Neural crest cell (in vitro differentiated cells): ENCODE measurements around the gene DDIAS. TPM values are rescaled to one million over a fixed set of nuclear protein-coding genes. Genes with fewer than 3 reads are reported as not detected.

Experiments used
- DNase-seq: peaks from one replicate; pipeline ENCODE4 v3.0.0; 2021; ENCODE audit warnings: low read depth, mixed read lengths, low spot score
- H3K27ac Mint-ChIP-seq: one replicate; pipeline ENCODE4 v1.8.0; 2021; ENCODE audit warnings: mild to moderate bottlenecking, mixed read lengths; ENCODE audit not compliant: unreplicated experiment
- H3K27me3 Mint-ChIP-seq: 2 replicates; pipeline ENCODE4 v1.8.0; 2021; ENCODE audit warnings: low read depth, mild to moderate bottlenecking, mixed read lengths
- H3K36me3 Mint-ChIP-seq: 2 replicates; pipeline ENCODE4 v1.8.0; 2021; ENCODE audit warnings: low read depth, mild to moderate bottlenecking, mixed read lengths
- H3K4me1 Mint-ChIP-seq: 2 replicates; pipeline ENCODE4 v1.8.0; 2021; ENCODE audit warnings: mixed read lengths
- H3K4me3 Mint-ChIP-seq: one replicate; pipeline ENCODE4 v1.8.0; 2021; ENCODE audit warnings: mild to moderate bottlenecking, mixed read lengths
- H3K9me3 Mint-ChIP-seq: 2 replicates; pipeline ENCODE4 v1.8.0; 2021; ENCODE audit warnings: mixed read lengths
- CTCF ChIP-seq: fragments of 200-600 bp; sonication (generic); conservative IDR thresholded peaks from 2 replicates; pipeline ENCODE4 v1.5.0; 2021; ENCODE audit warnings: antibody characterized with exemption, mild to moderate bottlenecking
- total RNA-seq: library from RNA; stranded (reverse); gene quantifications from 2 replicates; pipeline ENCODE4 v1.2.1, GENCODE V29; 2021

Gene DDIAS
- total RNA-seq, 1 donor from 2014 or later, result 23.2 TPM

GRCh38 chr11:82898241-82898640, 3.3 kb upstream of the DDIAS start:
- H3K36me3 Mint-ChIP-seq, result no peaks in the 10 kb centered on the region
- no peak overlapping the region for H3K27ac Mint-ChIP-seq
- H3K4me1 Mint-ChIP-seq, result peaks cover 33% of the 10 kb centered on the region
- TF ChIP-seq CTCF, result no peak
- H3K4me3 Mint-ChIP-seq, result peak overlapping the region; percentile 69
- H3K9me3 Mint-ChIP-seq, result no peaks in the 10 kb centered on the region
- H3K27me3 Mint-ChIP-seq, result no peaks in the 10 kb centered on the region
- no peak for DNase-seq

GRCh38 chr11:82899186-82899820, 2.2 kb upstream of the DDIAS start:
- Mint-ChIP-seq H3K4me3 (peak overlapping the region; percentile 99), H3K36me3 (no peaks in the 10 kb centered on the region), H3K4me1 (peaks cover 33% of the 10 kb centered on the region), H3K9me3 (no peaks in the 10 kb centered on the region), H3K27me3 (no peaks in the 10 kb centered on the region), H3K27ac (no peak overlapping the region)
- TF ChIP-seq CTCF, result no peak
- no peak for DNase-seq

GRCh38 chr11:82899957-82900276, 1.6 kb upstream of the DDIAS start:
- H3K27me3 Mint-ChIP-seq, result no peaks in the 10 kb centered on the region
- H3K4me1 Mint-ChIP-seq, result peaks cover 33% of the 10 kb centered on the region
- DNase-seq, result no peak
- no peak for TF ChIP-seq CTCF
- H3K9me3 Mint-ChIP-seq, result no peaks in the 10 kb centered on the region
- no peaks in the 10 kb centered on the region for H3K36me3 Mint-ChIP-seq
- peak overlapping the region; percentile 99 for H3K4me3 Mint-ChIP-seq
- peak overlapping the region; percentile 64 for H3K27ac Mint-ChIP-seq

GRCh38 chr11:82900277-82901164, 1.0 kb upstream of the DDIAS start, which contains the start of gene PRCP:
TSS of gene PRCP (minus strand) at chr11:82900430. CDS start at chr11:82900402, 28 bp downstream.
- DNase-seq, result peak; percentile 80
- Mint-ChIP-seq H3K4me1 (peaks cover 33% of the 10 kb centered on the region), H3K27ac (peak within 1 kb of the TSS; percentile 95), H3K9me3 (no peaks in the 10 kb centered on the region), H3K27me3 (no peaks in the 10 kb centered on the region), H3K36me3 (no peaks in the 10 kb centered on the region), H3K4me3 (peak within 1 kb of the TSS; percentile 99)
- TF ChIP-seq CTCF, result no peak

- Mint-ChIP-seq H3K4me3 (peak overlapping the region; percentile 99), H3K4me1 (peaks cover 44% of the 10 kb centered on the region), H3K36me3 (no peaks in the 10 kb centered on the region), H3K9me3 (no peaks in the 10 kb centered on the region), H3K27ac (no peak overlapping the region), H3K27me3 (no peaks in the 10 kb centered on the region)
- DNase-seq, result no peak
- TF ChIP-seq CTCF, result no peak
Observed at GRCh38 chr11:82901922-82902485, 468 bp downstream of the DDIAS start.
